ENCODE data around the gene PIGK.

DNA sequence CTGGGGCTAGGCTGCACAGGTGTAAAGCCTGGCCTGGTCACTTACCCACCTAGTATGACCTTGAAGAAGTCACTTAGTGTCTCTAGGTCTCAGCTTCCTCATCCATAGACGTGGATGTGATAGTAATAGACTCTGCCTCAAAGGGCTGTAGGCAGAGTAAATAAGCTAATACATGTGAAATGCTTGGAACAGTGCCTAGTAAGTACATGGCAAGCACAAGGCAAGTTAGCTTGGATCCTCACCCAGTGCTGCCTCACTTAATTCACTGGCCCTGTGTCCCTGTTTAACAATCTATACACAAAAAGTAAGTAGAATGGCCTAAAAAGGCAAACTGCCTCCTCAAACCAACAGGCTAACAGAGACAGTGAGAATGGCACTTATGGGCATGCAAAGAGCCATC lies 167.8 kb downstream of the PIGK start:
- TF ChIP-seq TAF1 (IDR thresholded peaks at IDR 0.05; ENCODE audit: low read depth, low read length) (no peak), POLR2A (IDR thresholded peaks at IDR 0.05; ENCODE audit: low read depth, low read length) (no peak), POU2F2 (IDR thresholded peaks at IDR 0.05; ENCODE audit: low read depth, low read length) (no peak), POLR2AphosphoS5 (IDR thresholded peaks at IDR 0.05; ENCODE audit: low read depth, low read length) (no peak), SPI1 (IDR thresholded peaks at IDR 0.05; ENCODE audit: low read depth, low read length) (no peak), PAX5 (IDR thresholded peaks at IDR 0.05; ENCODE audit: insufficient read depth, low read length, severe bottlenecking) (no peak)

Data from GM12891 (cell line).